Bronchial epithelial cell (primary cell): ENCODE data around the gene TMEM208. TPM values are rescaled to one million over a fixed set of nuclear protein-coding genes. Genes with fewer than 3 reads are reported as not detected.

Experiments used
- DNase-seq: peaks from one replicate; pipeline ENCODE4 v3.0.0-alpha.2; 2010; ENCODE audit warnings: low read depth
- FAIRE-seq: peaks from 2 replicates; lab custom pipeline; 2011; peaks lifted over from hg19 to GRCh38; lab: Jason Lieb, UNC
- H3K27me3 ChIP-seq: 2 replicates; pipeline ENCODE4 v1.5.1; 2011; ENCODE audit warnings: low read length; ENCODE audit not compliant: control insufficient read depth, insufficient read depth
- H3K36me3 ChIP-seq: 2 replicates; pipeline ENCODE4 v1.5.1; 2011; ENCODE audit warnings: low read length; ENCODE audit not compliant: control insufficient read depth, insufficient read depth
- H3K4me3 ChIP-seq: 2 replicates; pipeline ENCODE4 v1.5.1; 2011; ENCODE audit warnings: mild to moderate bottlenecking, low read depth, low read length, control low read depth
- total RNA-seq: library from RNA; depleted of rRNA; stranded (reverse); fragments of >200 nt; gene quantifications from 2 replicates; pipeline ENCODE4 v1.2.1, GENCODE V29; 2014
- TF ChIP-seq, protein P1 (sequence below): IDR thresholded peaks from 2 replicates; pipeline ENCODE4 v1.5.1; 2011; ENCODE audit warnings: mild to moderate bottlenecking, moderate library complexity, low read length, control low read depth, inconsistent platforms; ENCODE audit not compliant: insufficient read depth, severe bottlenecking

Gene TMEM208
- total RNA-seq, 1 donor from 2014 or later: 56.9 TPM

DNA sequence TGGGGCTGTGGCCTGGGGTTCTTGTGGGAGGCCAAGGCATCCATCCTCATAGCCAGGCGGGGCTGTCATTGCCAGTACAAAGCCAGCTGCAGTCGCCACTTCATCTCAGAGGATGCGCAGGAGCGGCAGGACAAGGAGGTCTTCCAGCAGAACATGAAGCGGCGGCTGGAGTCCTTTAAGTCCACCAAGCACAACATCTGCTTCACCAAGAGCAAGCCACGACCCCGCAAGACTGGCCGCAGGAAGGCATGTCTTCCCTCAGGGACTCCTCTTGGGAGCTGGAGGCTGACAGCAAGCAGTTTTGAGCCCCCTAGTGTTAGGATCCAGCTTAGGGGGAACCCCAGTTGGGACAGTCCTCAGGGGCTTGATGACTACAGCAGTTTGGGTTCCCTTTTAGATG is 37.3 kb downstream of the TMEM208 start:
- TF ChIP-seq, protein P1, sequence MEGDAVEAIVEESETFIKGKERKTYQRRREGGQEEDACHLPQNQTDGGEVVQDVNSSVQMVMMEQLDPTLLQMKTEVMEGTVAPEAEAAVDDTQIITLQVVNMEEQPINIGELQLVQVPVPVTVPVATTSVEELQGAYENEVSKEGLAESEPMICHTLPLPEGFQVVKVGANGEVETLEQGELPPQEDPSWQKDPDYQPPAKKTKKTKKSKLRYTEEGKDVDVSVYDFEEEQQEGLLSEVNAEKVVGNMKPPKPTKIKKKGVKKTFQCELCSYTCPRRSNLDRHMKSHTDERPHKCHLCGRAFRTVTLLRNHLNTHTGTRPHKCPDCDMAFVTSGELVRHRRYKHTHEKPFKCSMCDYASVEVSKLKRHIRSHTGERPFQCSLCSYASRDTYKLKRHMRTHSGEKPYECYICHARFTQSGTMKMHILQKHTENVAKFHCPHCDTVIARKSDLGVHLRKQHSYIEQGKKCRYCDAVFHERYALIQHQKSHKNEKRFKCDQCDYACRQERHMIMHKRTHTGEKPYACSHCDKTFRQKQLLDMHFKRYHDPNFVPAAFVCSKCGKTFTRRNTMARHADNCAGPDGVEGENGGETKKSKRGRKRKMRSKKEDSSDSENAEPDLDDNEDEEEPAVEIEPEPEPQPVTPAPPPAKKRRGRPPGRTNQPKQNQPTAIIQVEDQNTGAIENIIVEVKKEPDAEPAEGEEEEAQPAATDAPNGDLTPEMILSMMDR: no peak
- Histone ChIP-seq H3K27me3 (no peaks in the 10 kb centered on the region), H3K4me3 (no peak overlapping the region), H3K36me3 (no peaks in the 10 kb centered on the region)
- DNase-seq: no peak
- FAIRE-seq: no peak

DNA sequence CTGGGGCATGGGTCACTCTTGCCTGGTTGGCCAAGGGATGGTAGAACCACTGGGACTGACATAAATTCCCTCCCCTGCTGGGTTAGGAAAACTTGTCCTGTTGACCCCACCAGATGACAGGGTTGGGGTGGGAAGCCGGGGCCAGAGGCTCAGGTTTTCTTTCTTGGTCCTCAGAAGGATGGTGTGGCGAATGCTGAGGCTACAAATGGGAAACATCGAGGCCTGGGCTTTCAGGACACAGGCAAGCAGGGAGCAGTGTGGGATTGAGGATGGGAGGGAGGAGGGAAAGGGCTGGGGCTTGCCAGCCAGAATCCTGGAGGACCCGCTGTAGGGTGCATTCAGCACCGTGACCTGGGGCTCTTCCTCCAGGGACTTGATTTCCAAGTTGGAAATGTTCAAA is 37.9 kb downstream of the TMEM208 start:
- Histone ChIP-seq H3K36me3 (no peaks in the 10 kb centered on the region), H3K4me3 (no peak overlapping the region), H3K27me3 (no peaks in the 10 kb centered on the region)
- FAIRE-seq (no peak), DNase-seq (no peak)
- TF ChIP-seq, protein P1: no peak

DNA sequence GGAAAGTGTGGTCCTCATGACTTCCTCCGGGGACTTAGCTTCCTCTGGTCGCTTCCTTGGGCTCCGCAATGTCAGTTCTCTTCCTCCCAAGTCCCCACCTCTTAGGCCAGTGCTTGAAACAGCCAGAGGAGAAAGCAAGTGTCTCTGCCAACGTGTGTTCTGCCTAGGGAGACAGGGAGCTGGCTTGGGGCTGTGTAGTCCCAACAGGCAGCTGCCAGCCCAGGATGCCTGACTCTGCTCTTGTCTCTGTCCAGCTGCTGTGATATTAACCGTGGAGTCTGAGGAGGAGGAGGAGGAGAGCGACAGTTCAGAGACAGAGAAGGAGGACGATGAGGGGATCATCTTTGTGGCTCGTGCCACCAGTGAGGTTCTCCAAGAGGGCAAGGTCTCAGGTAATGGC is 38.9 kb downstream of the TMEM208 start:
- Histone ChIP-seq H3K4me3 (no peak overlapping the region), H3K36me3 (no peaks in the 10 kb centered on the region), H3K27me3 (no peaks in the 10 kb centered on the region)
- FAIRE-seq (no peak), DNase-seq (no peak)
- TF ChIP-seq, protein P1: no peak

DNA sequence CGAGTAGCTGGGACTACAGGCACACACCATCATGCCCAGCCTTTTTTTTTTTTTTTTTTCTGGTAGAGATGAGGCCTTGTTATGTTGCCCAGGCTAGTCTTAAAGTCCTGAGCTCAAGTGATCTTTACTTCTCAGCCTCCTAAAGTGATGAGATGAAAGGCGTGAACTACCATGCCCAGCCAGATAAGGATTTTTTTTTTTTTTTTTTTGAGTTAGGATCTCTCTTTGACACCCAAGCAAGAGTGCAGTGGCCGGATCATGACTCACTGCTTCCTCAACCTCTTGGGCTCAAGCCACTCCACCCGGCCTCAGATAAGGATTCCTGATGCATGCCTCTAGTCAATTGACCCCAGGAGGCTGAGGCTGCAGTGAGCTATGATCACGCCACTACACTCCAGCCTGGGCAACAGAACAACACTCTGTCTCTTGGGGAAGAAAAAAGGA is 41.2 kb downstream of the TMEM208 start:
- FAIRE-seq (no peak), DNase-seq (peak; percentile 77)
- H3K27me3 ChIP-seq: no peaks in the 10 kb centered on the region
- no peaks in the 10 kb centered on the region for H3K36me3 ChIP-seq
- TF ChIP-seq, protein P1: no peak
- H3K4me3 ChIP-seq: no peak overlapping the region

DNA sequence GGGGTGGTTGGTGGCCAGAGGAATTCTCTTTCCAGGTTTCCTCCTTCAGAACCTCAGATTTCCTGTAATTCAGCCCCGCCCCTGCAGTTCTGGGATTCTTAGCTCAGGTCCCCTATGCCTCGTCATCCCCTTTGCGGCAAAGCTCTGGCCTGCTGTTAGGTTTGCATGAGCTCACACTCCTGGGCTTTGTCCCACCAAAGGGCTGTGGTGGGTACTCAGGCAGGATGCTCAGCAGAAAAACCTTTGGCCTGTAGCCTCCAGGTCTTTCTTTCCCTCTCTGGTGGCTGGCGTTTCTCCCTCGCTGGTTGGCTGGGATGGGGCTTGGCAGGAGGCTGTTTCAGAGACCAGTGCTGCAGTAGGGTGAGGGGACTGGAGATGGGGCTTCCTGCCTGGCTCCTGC is 42.8 kb downstream of the TMEM208 start:
- Histone ChIP-seq H3K27me3 (no peaks in the 10 kb centered on the region), H3K4me3 (no peak overlapping the region), H3K36me3 (no peaks in the 10 kb centered on the region)
- TF ChIP-seq, protein P1: no peak
- peak; percentile 46 for DNase-seq
- FAIRE-seq: no peak

DNA sequence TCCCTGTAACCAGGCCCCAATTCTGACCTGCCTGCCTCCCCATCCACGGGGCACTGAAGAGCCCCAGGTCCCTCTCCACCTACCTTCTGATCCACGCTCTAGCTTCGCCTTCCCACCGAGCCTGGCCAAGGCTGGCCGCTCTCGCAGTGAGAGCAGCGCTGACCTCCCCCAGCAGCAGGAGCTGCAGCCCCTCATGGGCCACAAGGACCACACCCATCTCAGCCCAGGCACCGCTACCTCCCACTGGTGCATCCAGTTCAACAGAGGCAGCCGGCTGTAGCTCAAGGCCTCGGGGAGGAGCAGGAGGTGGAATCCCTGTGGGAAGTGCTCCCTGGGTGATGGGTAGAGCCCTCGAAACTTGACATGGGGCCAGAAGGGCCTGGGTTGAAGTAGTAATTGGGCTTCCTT is 44.0 kb downstream of the TMEM208 start:
- Histone ChIP-seq H3K36me3 (no peaks in the 10 kb centered on the region), H3K4me3 (no peak overlapping the region), H3K27me3 (no peaks in the 10 kb centered on the region)
- TF ChIP-seq, protein P1: no peak
- DNase-seq (no peak), FAIRE-seq (no peak)
